Stimulated activated CD8-positive, alpha-beta memory T cell treated with anti-CD3 and anti-CD28 coated beads, Interleukin-12 subunit alpha, Interleukin-12 subunit beta, amount 100 ng/mL, for 24 hours (primary cell): ENCODE measurements around the gene KRT82.
"Not testable (repeated sequence)": the region's sequence is repeated elsewhere in the genome, so short reads cannot be mapped to it uniquely, and the experiment has no call there.

ENCODE experiments used
- DNase-seq: peaks from one replicate; pipeline ENCODE4 v3.0.0-alpha.2; 2020; ENCODE audit errors: extremely low read depth

KRT82 gene

GRCh38 chr12:52405922-52406385, at the start of gene KRT82:
Gene KRT82, minus strand, starts transcription at chr12:52406335. Its CDS starts 58 bp downstream, at chr12:52406277.
- no peak for DNase-seq

GRCh38 chr12:52455821-52456220, 49.7 kb upstream of the KRT82 start:
- no peak for DNase-seq

- DNase-seq = no peak
Observed at GRCh38 chr12:52454411-52455201, 48.5 kb upstream of the KRT82 start.

GRCh38 chr12:52452101-52452500, 46.0 kb upstream of the KRT82 start, which contains the start of gene KRT6B:
Gene KRT6B, minus strand, starts transcription at chr12:52452146. Its CDS starts 68 bp downstream, at chr12:52452078.
- no peak for DNase-seq

- no peak for DNase-seq
Observed at GRCh38 chr12:52448228-52448627, 42.1 kb upstream of the KRT82 start.

GRCh38 chr12:52447196-52447595, 41.1 kb upstream of the KRT82 start:
- DNase-seq = not testable (repeated sequence)

- no peak for DNase-seq
Observed at GRCh38 chr12:52446367-52447045, 40.4 kb upstream of the KRT82 start.

- no peak for DNase-seq
Observed at GRCh38 chr12:52445876-52446275, 39.7 kb upstream of the KRT82 start.

- DNase-seq = no peak
Observed at GRCh38 chr12:52444647-52445595, 38.8 kb upstream of the KRT82 start.

- DNase-seq = no peak
Observed at GRCh38 chr12:52443966-52444365, 37.8 kb upstream of the KRT82 start.

- DNase-seq = no peak
Observed at GRCh38 chr12:52442600-52443061, 36.5 kb upstream of the KRT82 start.

GRCh38 chr12:52441320-52441911, 35.3 kb upstream of the KRT82 start:
- DNase-seq = no peak

- no peak for DNase-seq
Observed at GRCh38 chr12:52440821-52441319, 34.7 kb upstream of the KRT82 start.

GRCh38 chr12:52439845-52440244, 33.7 kb upstream of the KRT82 start:
- DNase-seq = no peak

- no peak for DNase-seq
Observed at GRCh38 chr12:52439420-52439819, 33.3 kb upstream of the KRT82 start.

GRCh38 chr12:52438305-52439301, 32.5 kb upstream of the KRT82 start:
- DNase-seq = no peak

GRCh38 chr12:52437508-52437907, 31.4 kb upstream of the KRT82 start:
- no peak for DNase-seq

- DNase-seq = no peak
Observed at GRCh38 chr12:52436828-52437474, 30.8 kb upstream of the KRT82 start.
